ENCODE measurements around the gene MYO5A.

MYO5A gene

DNA sequence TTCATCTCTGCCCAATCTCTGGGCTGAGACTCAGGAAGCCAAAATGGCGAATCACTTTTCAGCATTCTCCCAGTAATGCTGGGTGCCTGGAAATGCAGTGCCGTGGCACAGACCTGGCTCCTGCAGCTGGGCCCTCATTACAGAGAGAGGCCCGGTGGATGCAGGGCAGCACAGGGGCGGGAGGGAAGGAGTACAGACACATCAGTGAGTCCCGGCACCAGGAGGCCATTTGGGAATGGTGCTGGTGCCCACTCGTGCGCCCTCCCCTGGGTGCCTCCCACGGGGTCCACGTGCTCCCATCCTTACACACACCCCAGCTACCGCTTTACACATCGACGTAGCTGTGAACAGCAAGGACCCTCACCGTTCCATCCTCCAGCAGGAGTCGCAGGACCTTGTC lies 246.3 kb downstream of the MYO5A start:
- TF ChIP-seq EZH2phosphoT487 (conservative IDR thresholded peaks at IDR 0.05; ENCODE audit: low read length): no peak
- TF ChIP-seq, protein P1, sequence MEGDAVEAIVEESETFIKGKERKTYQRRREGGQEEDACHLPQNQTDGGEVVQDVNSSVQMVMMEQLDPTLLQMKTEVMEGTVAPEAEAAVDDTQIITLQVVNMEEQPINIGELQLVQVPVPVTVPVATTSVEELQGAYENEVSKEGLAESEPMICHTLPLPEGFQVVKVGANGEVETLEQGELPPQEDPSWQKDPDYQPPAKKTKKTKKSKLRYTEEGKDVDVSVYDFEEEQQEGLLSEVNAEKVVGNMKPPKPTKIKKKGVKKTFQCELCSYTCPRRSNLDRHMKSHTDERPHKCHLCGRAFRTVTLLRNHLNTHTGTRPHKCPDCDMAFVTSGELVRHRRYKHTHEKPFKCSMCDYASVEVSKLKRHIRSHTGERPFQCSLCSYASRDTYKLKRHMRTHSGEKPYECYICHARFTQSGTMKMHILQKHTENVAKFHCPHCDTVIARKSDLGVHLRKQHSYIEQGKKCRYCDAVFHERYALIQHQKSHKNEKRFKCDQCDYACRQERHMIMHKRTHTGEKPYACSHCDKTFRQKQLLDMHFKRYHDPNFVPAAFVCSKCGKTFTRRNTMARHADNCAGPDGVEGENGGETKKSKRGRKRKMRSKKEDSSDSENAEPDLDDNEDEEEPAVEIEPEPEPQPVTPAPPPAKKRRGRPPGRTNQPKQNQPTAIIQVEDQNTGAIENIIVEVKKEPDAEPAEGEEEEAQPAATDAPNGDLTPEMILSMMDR (IDR thresholded peaks at IDR 0.05; ENCODE audit: insufficient read depth, low read length, poor library complexity, severe bottlenecking): no peak
- H3K9ac ChIP-seq (ENCODE audit: low read length): no peak overlapping the region
- no peaks in the 10 kb centered on the region for H3K27me3 ChIP-seq (ENCODE audit: low read length)
- H3K9me2 ChIP-seq (replicated peaks; ENCODE audit: insufficient read depth, low read length): no peaks in the 10 kb centered on the region
- no peak overlapping the region for H3K4me3 ChIP-seq (ENCODE audit: insufficient read depth, low read length, poor library complexity, severe bottlenecking)
- no peaks in the 10 kb centered on the region for H3K36me3 ChIP-seq (ENCODE audit: low read length)
- no peaks in the 10 kb centered on the region for H4K20me1 ChIP-seq (ENCODE audit: low read depth, low read length)
- H3K79me2 ChIP-seq (ENCODE audit: insufficient read depth, low read length): no peaks in the 10 kb centered on the region
- H3F3A ChIP-seq (ENCODE audit: insufficient read depth): no peaks in the 10 kb centered on the region
- H2AFZ ChIP-seq (ENCODE audit: low read depth, low read length, severe bottlenecking): no peak overlapping the region
- H3K9me3 ChIP-seq (ENCODE audit: insufficient read depth, low read length): no peaks in the 10 kb centered on the region
- no peak overlapping the region for H3K4me2 ChIP-seq (ENCODE audit: low read depth, low read length, poor library complexity, severe bottlenecking)
- H3K27ac ChIP-seq (ENCODE audit: low read depth, low read length): no peak overlapping the region

DNA sequence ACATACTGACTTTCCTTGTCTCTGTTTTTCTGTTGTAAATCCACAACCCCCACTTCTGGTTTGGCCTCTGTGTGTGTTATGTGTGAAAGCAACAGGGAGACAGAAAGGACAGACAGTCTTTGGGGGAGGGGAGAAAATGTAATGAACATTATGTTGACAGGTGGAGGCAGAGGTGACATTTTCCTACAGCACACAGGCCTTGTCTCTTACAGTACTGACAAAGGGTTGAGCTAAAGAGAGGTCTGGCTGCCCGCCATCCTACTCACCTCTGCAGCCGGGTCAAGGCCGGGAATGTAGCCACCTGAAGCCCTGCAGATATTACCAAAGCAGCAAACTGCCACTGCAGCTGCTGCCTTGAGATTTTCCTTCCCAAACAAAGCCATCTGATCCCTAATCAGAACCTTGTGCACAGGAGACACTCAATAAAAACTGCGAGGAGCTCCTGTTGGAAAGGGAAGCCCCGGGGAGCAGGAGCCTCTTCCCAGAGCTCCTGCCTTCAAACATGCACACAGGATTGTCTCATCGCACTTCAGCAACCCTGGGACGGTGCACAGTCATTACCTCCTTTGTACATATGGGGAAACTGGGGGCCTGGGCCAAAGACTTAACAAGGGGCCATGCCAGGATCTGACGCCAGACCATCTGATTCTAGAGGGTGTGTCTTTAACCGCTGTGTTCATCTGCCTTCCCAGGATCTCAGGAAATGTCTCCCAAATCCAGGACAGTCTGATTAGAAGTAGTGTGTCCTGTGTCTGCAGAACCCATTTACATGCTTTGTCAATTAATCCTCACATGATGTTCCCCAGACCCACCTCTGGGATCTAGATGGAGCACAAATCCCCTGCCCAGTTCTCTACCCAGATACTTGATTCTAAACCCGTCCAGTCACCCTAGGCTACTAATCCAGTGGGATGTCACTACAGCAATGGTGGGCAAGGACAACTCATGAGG lies 247.3 kb downstream of the MYO5A start:
- Histone ChIP-seq H3K9me3 (ENCODE audit: insufficient read depth, low read length) (no peaks in the 10 kb centered on the region), H3K4me3 (ENCODE audit: insufficient read depth, low read length, poor library complexity, severe bottlenecking) (no peak overlapping the region), H3F3A (ENCODE audit: insufficient read depth) (no peaks in the 10 kb centered on the region), H3K27me3 (ENCODE audit: low read length) (no peaks in the 10 kb centered on the region), H3K9me2 (replicated peaks; ENCODE audit: insufficient read depth, low read length) (no peaks in the 10 kb centered on the region), H4K20me1 (ENCODE audit: low read depth, low read length) (no peaks in the 10 kb centered on the region), H3K27ac (ENCODE audit: low read depth, low read length) (no peak overlapping the region), H2AFZ (ENCODE audit: low read depth, low read length, severe bottlenecking) (no peak overlapping the region), H3K9ac (ENCODE audit: low read length) (no peak overlapping the region), H3K36me3 (ENCODE audit: low read length) (no peaks in the 10 kb centered on the region), H3K79me2 (ENCODE audit: insufficient read depth, low read length) (no peaks in the 10 kb centered on the region), H3K4me2 (ENCODE audit: low read depth, low read length, poor library complexity, severe bottlenecking) (no peak overlapping the region)
- no peak for TF ChIP-seq EZH2phosphoT487 (conservative IDR thresholded peaks at IDR 0.05; ENCODE audit: low read length)
- TF ChIP-seq, protein P1 (IDR thresholded peaks at IDR 0.05; ENCODE audit: insufficient read depth, low read length, poor library complexity, severe bottlenecking): no peak

DNA sequence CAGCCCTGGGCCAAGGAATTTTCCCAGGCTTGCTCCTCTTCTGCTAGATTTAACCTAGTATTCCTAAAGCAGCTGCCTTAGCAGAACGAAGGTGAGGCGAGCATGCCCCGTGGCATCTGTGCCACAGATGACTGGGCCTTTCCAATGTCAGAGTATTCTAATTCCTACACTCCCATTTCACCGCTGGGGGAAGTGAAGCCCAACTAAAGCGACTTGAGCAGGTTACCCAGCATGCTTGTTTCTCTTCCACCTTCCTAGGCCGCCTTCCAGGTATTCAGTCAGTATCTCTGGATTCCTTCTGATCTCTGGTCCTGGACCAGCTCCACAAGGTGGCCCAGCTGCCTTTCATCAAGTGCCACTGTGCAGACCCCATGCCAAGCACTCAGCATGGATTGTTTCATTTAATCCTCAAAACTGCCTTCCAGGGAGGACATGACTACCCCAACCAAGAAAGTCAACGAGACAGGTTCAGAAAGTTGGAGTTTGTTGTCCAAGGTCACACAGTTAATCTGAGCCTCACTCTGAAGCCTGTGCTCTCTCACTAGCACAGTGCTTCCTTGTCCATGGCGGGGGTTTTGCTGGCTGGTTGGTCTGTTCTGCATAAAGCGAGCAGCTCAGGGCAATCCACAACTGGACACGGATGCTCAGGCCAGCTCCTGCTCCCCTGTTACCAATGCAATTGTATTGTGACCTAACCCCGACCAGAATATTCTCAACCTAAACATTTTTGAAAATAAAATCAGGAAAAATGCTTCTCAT lies 248.2 kb downstream of the MYO5A start:
- Histone ChIP-seq H3K9me2 (replicated peaks; ENCODE audit: insufficient read depth, low read length) (no peaks in the 10 kb centered on the region), H3K4me2 (ENCODE audit: low read depth, low read length, poor library complexity, severe bottlenecking) (no peak overlapping the region), H3F3A (ENCODE audit: insufficient read depth) (no peaks in the 10 kb centered on the region), H2AFZ (ENCODE audit: low read depth, low read length, severe bottlenecking) (no peak overlapping the region), H3K9me3 (ENCODE audit: insufficient read depth, low read length) (no peaks in the 10 kb centered on the region), H3K27me3 (ENCODE audit: low read length) (no peaks in the 10 kb centered on the region), H4K20me1 (ENCODE audit: low read depth, low read length) (no peaks in the 10 kb centered on the region), H3K27ac (ENCODE audit: low read depth, low read length) (no peak overlapping the region), H3K4me3 (ENCODE audit: insufficient read depth, low read length, poor library complexity, severe bottlenecking) (no peak overlapping the region), H3K9ac (ENCODE audit: low read length) (no peak overlapping the region), H3K79me2 (ENCODE audit: insufficient read depth, low read length) (no peaks in the 10 kb centered on the region), H3K36me3 (ENCODE audit: low read length) (no peaks in the 10 kb centered on the region)
- TF ChIP-seq, protein P1 (IDR thresholded peaks at IDR 0.05; ENCODE audit: insufficient read depth, low read length, poor library complexity, severe bottlenecking): no peak
- TF ChIP-seq EZH2phosphoT487 (conservative IDR thresholded peaks at IDR 0.05; ENCODE audit: low read length): no peak

All from SU-DHL-6 (cell line).